GM18507 (cell line): Measurements from ENCODE around the gene MTG2.
A peak's percentile ranks its signal among the peaks of the same experiment; 100 is the strongest.

Experiments used
- DNase-seq: peaks from one replicate; pipeline ENCODE4 v3.0.0; 2011; ENCODE audit warnings: low read depth; ENCODE audit not compliant: insufficient read length; ENCODE audit errors: extremely low spot score
- FAIRE-seq: peaks from 2 replicates; lab custom pipeline; 2011; peaks lifted over from hg19 to GRCh38; lab: Jason Lieb, UNC

Gene MTG2

GRCh38 chr20:62215020-62215990, 32.5 kb downstream of the MTG2 start:
- DNase-seq: no peak
- no peak for FAIRE-seq

GRCh38 chr20:62215991-62216635, 33.3 kb downstream of the MTG2 start:
- FAIRE-seq (no peak), DNase-seq (no peak)

GRCh38 chr20:62216636-62217566, 34.1 kb downstream of the MTG2 start:
- FAIRE-seq: no peak
- DNase-seq: no peak

GRCh38 chr20:62217913-62218773, 35.3 kb downstream of the MTG2 start:
- no peak for DNase-seq
- FAIRE-seq: no peak

- DNase-seq: no peak
- no peak for FAIRE-seq
Observed at GRCh38 chr20:62219101-62219991, 36.5 kb downstream of the MTG2 start.

- no peak for FAIRE-seq
- DNase-seq: peak; percentile 56
Observed at GRCh38 chr20:62219992-62220665, 37.3 kb downstream of the MTG2 start, which contains the start of gene HRH3. TSS of gene HRH3 (minus strand) at chr20:62220278. CDS start at chr20:62219970, 308 bp downstream.

- no peak for DNase-seq
- FAIRE-seq: no peak
Observed at GRCh38 chr20:62220666-62221568, 38.1 kb downstream of the MTG2 start.

- DNase-seq (no peak), FAIRE-seq (no peak)
Observed at GRCh38 chr20:62222266-62222850, 39.5 kb downstream of the MTG2 start.

- FAIRE-seq (no peak), DNase-seq (no peak)
Observed at GRCh38 chr20:62222972-62223371, 40.1 kb downstream of the MTG2 start.

- DNase-seq (no peak), FAIRE-seq (no peak)
Observed at GRCh38 chr20:62223571-62223970, 40.7 kb downstream of the MTG2 start.

GRCh38 chr20:62224113-62224855, 41.5 kb downstream of the MTG2 start:
- DNase-seq: no peak
- FAIRE-seq: no peak

- DNase-seq (no peak), FAIRE-seq (no peak)
Observed at GRCh38 chr20:62225026-62225425, 42.2 kb downstream of the MTG2 start.

GRCh38 chr20:62225820-62226635, 43.2 kb downstream of the MTG2 start:
- no peak for DNase-seq
- no peak for FAIRE-seq

- DNase-seq (no peak), FAIRE-seq (no peak)
Observed at GRCh38 chr20:62226707-62227590, 44.1 kb downstream of the MTG2 start.
